ENCODE results near the gene MED13L. TPM values are rescaled to one million over a fixed set of nuclear protein-coding genes. Genes with fewer than 3 reads are reported as not detected.
A peak's percentile ranks its signal among the peaks of the same experiment; 100 is the strongest.

MED13L gene
- total RNA-seq, 1 experiment from 2014 or later = 80.5 TPM

GRCh38 chr12:115973066-115973465 lies 304.4 kb downstream of the MED13L start:
- CTCF ChIA-PET = interaction anchor here (0.7 to 1.7 kb wide), 2 partner anchors 10 to 16 kb away, joined by 3 to 7 read pairs; no protein-coding TSS in a partner anchor
- no peaks in the 10 kb centered on the region for H3K27me3 Mint-ChIP-seq (ENCODE audit: low read depth)

DNA sequence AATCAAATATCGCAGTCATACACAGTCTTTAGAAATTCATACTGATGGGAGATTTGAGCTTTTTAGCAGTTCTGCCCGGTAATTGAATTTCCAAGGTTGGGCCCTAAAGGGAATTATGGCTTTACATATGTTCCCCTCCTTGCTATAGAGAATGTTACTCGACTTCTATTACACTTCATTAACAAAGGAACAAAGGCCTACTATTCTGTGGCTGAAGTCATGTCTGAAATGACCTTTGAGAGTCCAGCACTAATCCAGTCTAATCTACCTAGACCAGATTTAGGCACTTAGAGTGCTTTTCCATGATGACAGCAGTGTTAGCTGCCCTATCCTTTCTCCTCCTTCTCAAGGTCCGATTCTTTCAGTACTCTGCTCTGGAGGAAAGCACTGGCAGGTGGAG lies 305.3 kb downstream of the MED13L start:
- DNase-seq (ENCODE audit: low spot score) (no peak), ATAC-seq (no peak)
- H3K27ac Mint-ChIP-seq = peak overlapping the region; percentile 21; the same call in 1 of the 2 replicates
- no peak for TF ChIP-seq RORB (CRISPR knock-in tag; IDR thresholded peaks at IDR 0.05)
- TF ChIP-seq, protein P1, sequence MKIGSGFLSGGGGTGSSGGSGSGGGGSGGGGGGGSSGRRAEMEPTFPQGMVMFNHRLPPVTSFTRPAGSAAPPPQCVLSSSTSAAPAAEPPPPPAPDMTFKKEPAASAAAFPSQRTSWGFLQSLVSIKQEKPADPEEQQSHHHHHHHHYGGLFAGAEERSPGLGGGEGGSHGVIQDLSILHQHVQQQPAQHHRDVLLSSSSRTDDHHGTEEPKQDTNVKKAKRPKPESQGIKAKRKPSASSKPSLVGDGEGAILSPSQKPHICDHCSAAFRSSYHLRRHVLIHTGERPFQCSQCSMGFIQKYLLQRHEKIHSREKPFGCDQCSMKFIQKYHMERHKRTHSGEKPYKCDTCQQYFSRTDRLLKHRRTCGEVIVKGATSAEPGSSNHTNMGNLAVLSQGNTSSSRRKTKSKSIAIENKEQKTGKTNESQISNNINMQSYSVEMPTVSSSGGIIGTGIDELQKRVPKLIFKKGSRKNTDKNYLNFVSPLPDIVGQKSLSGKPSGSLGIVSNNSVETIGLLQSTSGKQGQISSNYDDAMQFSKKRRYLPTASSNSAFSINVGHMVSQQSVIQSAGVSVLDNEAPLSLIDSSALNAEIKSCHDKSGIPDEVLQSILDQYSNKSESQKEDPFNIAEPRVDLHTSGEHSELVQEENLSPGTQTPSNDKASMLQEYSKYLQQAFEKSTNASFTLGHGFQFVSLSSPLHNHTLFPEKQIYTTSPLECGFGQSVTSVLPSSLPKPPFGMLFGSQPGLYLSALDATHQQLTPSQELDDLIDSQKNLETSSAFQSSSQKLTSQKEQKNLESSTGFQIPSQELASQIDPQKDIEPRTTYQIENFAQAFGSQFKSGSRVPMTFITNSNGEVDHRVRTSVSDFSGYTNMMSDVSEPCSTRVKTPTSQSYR (CRISPR knock-in tag; IDR thresholded peaks at IDR 0.05) = no peak
- TF ChIP-seq ZNF121 (CRISPR knock-in tag; IDR thresholded peaks at IDR 0.05) = no peak
- TF ChIP-seq CBFB (CRISPR knock-in tag; IDR thresholded peaks at IDR 0.05; ENCODE audit: low read depth) = no peak
- TF ChIP-seq GRHL2 (CRISPR knock-in tag; IDR thresholded peaks at IDR 0.05; ENCODE audit: insufficient replicate concordance, severe bottlenecking) = no peak
- TF ChIP-seq PRRX2 (CRISPR knock-in tag; IDR thresholded peaks at IDR 0.05) = no peak
- TF ChIP-seq ZNF219 (CRISPR knock-in tag; IDR thresholded peaks at IDR 0.05; ENCODE audit: borderline replicate concordance) = no peak
- TF ChIP-seq ZNF425 (CRISPR knock-in tag; conservative IDR thresholded peaks at IDR 0.05) = no peak
- TF ChIP-seq, protein P2, sequence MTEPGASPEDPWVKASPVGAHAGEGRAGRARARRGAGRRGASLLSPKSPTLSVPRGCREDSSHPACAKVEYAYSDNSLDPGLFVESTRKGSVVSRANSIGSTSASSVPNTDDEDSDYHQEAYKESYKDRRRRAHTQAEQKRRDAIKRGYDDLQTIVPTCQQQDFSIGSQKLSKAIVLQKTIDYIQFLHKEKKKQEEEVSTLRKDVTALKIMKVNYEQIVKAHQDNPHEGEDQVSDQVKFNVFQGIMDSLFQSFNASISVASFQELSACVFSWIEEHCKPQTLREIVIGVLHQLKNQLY (CRISPR knock-in tag; IDR thresholded peaks at IDR 0.05) = no peak
- no peak for TF ChIP-seq ESRRA (CRISPR knock-in tag; IDR thresholded peaks at IDR 0.05; ENCODE audit: borderline replicate concordance)
- no peaks in the 10 kb centered on the region for H3K9me3 Mint-ChIP-seq
- no peaks in the 10 kb centered on the region for H3K4me1 Mint-ChIP-seq
- ChIA-PET POLR2A (no interaction called here), CTCF (interaction anchor here (1.7 kb wide), 1 partner anchor 11 kb away, joined by 7 read pairs; no protein-coding TSS in a partner anchor)
- H3K4me3 Mint-ChIP-seq = no peak overlapping the region
- H3K36me3 Mint-ChIP-seq = peaks cover 43% of the 10 kb centered on the region
- no peaks in the 10 kb centered on the region for H3K27me3 Mint-ChIP-seq (ENCODE audit: low read depth)

More at GRCh38 chr12:115973066-115973465, 304.4 kb downstream of the MED13L start:
- Mint-ChIP-seq H3K9me3 (no peaks in the 10 kb centered on the region), H3K4me3 (no peak overlapping the region), H3K36me3 (peaks cover 42% of the 10 kb centered on the region), H3K4me1 (no peaks in the 10 kb centered on the region), H3K27ac (no peak overlapping the region)
- DNase-seq (ENCODE audit: low spot score) = no peak
- ATAC-seq = no peak
- POLR2A ChIA-PET = no interaction called here
- TF ChIP-seq IRF2 (CRISPR knock-in tag; IDR thresholded peaks at IDR 0.05; ENCODE audit: borderline replicate concordance, low read depth) (no peak), CBFB (CRISPR knock-in tag; IDR thresholded peaks at IDR 0.05; ENCODE audit: low read depth) (no peak), ZNF317 (CRISPR knock-in tag; IDR thresholded peaks at IDR 0.05; ENCODE audit: borderline replicate concordance, low read depth) (no peak), USF1 (CRISPR knock-in tag; IDR thresholded peaks at IDR 0.05) (no peak)
- TF ChIP-seq, protein P3, sequence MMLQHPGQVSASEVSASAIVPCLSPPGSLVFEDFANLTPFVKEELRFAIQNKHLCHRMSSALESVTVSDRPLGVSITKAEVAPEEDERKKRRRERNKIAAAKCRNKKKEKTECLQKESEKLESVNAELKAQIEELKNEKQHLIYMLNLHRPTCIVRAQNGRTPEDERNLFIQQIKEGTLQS (CRISPR knock-in tag; conservative IDR thresholded peaks at IDR 0.05) = no peak

GRCh38 chr12:115968211-115968610 lies 309.3 kb downstream of the MED13L start:
- no peak for ATAC-seq
- Mint-ChIP-seq H3K27me3 (ENCODE audit: low read depth) (no peaks in the 10 kb centered on the region), H3K36me3 (peaks cover 62% of the 10 kb centered on the region), H3K27ac (no peak overlapping the region), H3K4me1 (no peaks in the 10 kb centered on the region), H3K9me3 (no peaks in the 10 kb centered on the region), H3K4me3 (no peak overlapping the region)
- ChIA-PET POLR2A (no interaction called here), CTCF (interaction anchor here (0.8 kb wide), 1 partner anchor 15 kb away, joined by 3 read pairs; no protein-coding TSS in a partner anchor)
- DNase-seq (ENCODE audit: low spot score) = no peak
- TF ChIP-seq CTCF (IDR thresholded peaks at IDR 0.05) (no peak), ZNF416 (CRISPR knock-in tag; IDR thresholded peaks at IDR 0.05) (no peak), ZNF138 (CRISPR knock-in tag; conservative IDR thresholded peaks at IDR 0.05) (no peak), FOXP1 (CRISPR knock-in tag; IDR thresholded peaks at IDR 0.05; ENCODE audit: borderline replicate concordance) (no peak), ZNF121 (CRISPR knock-in tag; IDR thresholded peaks at IDR 0.05) (no peak), KAT7 (CRISPR knock-in tag; IDR thresholded peaks at IDR 0.05; ENCODE audit: borderline replicate concordance) (no peak), ZMAT4 (CRISPR knock-in tag; IDR thresholded peaks at IDR 0.05) (no peak), MXD4 (CRISPR knock-in tag; IDR thresholded peaks at IDR 0.05; ENCODE audit: borderline replicate concordance) (no peak), ETV6 (CRISPR knock-in tag; IDR thresholded peaks at IDR 0.05) (no peak)
- TF ChIP-seq, protein P4, sequence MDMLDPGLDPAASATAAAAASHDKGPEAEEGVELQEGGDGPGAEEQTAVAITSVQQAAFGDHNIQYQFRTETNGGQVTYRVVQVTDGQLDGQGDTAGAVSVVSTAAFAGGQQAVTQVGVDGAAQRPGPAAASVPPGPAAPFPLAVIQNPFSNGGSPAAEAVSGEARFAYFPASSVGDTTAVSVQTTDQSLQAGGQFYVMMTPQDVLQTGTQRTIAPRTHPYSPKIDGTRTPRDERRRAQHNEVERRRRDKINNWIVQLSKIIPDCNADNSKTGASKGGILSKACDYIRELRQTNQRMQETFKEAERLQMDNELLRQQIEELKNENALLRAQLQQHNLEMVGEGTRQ (CRISPR knock-in tag; IDR thresholded peaks at IDR 0.05) = no peak

Data from WTC11 (cell line).